ENCODE data around the gene ATG101. TPM values are rescaled to one million over a fixed set of nuclear protein-coding genes. Genes with fewer than 3 reads are reported as not detected.
A peak's percentile ranks its signal among the peaks of the same experiment; 100 is the strongest.

Gene ATG101
- total RNA-seq, 1 donor from 2014 or later = 181 TPM

DNA sequence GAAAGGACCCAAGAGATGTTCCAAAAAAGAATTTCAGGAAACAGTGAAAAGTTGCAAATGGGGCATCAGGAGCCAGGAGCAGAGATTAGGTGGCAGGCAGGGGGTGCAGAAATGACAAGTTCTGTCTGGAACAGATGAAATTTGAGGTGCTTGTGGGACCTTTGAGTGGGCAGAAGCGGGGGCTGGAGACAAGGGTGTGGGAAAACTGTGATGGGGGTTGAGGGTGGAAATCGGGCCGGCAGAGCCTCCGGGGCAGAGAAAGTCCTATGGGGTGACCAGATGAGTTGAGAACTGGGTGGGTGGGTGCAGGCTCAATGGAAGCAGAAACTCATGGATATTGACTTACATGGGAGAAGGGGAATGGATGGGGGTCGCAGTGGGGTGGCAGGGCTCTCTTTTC lies 20.1 kb upstream of the ATG101 start:
- H3K36me3 ChIP-seq (ENCODE audit: control insufficient read depth, insufficient read depth, low read length) = no peaks in the 10 kb centered on the region
- no peak overlapping the region for H3K4me3 ChIP-seq (ENCODE audit: low read depth, low read length)
- TF ChIP-seq, protein P1, sequence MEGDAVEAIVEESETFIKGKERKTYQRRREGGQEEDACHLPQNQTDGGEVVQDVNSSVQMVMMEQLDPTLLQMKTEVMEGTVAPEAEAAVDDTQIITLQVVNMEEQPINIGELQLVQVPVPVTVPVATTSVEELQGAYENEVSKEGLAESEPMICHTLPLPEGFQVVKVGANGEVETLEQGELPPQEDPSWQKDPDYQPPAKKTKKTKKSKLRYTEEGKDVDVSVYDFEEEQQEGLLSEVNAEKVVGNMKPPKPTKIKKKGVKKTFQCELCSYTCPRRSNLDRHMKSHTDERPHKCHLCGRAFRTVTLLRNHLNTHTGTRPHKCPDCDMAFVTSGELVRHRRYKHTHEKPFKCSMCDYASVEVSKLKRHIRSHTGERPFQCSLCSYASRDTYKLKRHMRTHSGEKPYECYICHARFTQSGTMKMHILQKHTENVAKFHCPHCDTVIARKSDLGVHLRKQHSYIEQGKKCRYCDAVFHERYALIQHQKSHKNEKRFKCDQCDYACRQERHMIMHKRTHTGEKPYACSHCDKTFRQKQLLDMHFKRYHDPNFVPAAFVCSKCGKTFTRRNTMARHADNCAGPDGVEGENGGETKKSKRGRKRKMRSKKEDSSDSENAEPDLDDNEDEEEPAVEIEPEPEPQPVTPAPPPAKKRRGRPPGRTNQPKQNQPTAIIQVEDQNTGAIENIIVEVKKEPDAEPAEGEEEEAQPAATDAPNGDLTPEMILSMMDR (IDR thresholded peaks at IDR 0.05; ENCODE audit: insufficient read depth, low read length, severe bottlenecking) = no peak
- no peaks in the 10 kb centered on the region for H3K27me3 ChIP-seq (ENCODE audit: control insufficient read depth, insufficient read depth, low read length)
- no peak for FAIRE-seq
- no peak for DNase-seq (ENCODE audit: low read depth)

DNA sequence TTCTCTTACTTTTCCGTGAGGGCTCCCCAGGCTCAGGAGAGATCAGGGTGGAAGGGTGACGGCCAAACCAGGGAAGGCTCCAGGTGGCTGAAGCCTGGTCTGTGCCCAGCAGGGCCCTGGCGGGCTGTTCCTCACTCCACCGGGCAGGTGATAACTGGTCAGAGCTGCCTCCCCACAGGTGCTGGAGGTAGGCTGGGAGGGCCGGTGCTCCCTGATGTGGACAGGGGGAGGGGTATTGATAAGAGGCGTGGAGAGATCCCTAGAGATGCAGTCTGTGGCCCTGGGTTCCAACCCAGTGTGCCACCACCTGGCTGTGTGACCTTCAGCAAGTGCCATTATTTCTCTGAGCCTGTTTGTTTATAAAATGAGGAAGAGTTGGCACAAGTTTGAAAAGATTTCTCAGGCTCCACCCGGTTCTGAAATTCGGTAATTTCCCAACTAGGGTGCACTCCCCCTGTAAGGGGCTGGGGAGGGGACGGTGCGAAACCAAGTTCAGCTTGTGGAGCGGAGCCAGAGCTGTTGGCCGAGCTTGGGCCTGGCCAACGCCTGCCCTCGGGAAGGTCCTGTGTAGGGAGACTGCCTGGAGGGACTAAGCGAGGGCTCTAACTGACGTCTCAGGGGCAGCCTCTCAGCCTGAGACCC lies 19.5 kb upstream of the ATG101 start:
- FAIRE-seq (no peak), DNase-seq (ENCODE audit: low read depth) (no peak)
- no peaks in the 10 kb centered on the region for H3K27me3 ChIP-seq (ENCODE audit: control insufficient read depth, insufficient read depth, low read length)
- no peaks in the 10 kb centered on the region for H3K36me3 ChIP-seq (ENCODE audit: control insufficient read depth, insufficient read depth, low read length)
- TF ChIP-seq, protein P1 (IDR thresholded peaks at IDR 0.05; ENCODE audit: insufficient read depth, low read length, severe bottlenecking) = no peak
- peak overlapping the region; percentile 38 for H3K4me3 ChIP-seq (ENCODE audit: low read depth, low read length)

DNA sequence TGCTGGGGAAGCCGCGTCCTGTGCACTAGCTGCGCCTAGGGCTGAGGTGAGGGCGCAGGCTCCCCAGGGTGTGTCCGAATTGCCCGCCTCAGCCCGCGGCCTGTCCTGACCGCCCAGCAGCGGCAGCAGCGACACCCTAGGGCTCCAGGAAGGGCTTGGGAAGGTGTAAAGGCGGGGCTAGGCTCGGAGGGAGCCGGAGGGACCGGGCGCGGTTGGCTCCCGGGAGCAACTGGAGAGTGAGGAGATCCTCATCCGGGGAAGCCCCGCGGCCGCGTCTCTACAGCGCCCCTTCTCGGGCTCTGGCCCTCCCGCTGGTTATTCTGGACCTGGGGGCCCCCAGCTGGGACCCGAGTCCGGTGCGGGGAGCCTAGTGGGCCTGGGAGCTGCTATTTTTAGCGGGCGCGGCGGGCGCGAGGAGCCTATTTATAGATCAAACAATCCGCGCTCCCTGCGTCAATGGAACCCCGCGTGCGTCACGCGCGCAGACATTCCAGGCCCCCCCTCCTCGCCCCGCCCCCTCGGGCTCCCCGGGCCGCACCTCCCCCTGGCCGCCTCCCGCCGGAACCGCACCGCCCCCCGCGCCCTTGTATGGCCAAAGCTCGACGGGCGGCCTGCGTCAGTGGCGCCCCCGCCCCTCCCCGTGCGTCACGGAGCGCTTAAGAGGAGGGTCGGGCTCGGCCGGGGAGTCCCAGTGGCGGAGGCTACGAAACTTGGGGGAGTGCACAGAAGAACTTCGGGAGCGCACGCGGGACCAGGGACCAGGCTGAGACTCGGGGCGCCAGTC lies 18.8 kb upstream of the ATG101 start, which contains the start of gene NR4A1:
TSS of gene NR4A1 (plus strand) at position 685 of the 784 bp plus-strand sequence. CDS start 2,887 bp downstream, outside the sequence.
- DNase-seq (ENCODE audit: low read depth) (peak; percentile 65), FAIRE-seq (no peak)
- H3K27me3 ChIP-seq (ENCODE audit: control insufficient read depth, insufficient read depth, low read length) = no peaks in the 10 kb centered on the region
- TF ChIP-seq, protein P1 (IDR thresholded peaks at IDR 0.05; ENCODE audit: insufficient read depth, low read length, severe bottlenecking) = peak; percentile 19
- peak within 1 kb of the TSS; percentile 38 for H3K4me3 ChIP-seq (ENCODE audit: low read depth, low read length)
- H3K36me3 ChIP-seq (ENCODE audit: control insufficient read depth, insufficient read depth, low read length) = no peaks in the 10 kb centered on the region

DNA sequence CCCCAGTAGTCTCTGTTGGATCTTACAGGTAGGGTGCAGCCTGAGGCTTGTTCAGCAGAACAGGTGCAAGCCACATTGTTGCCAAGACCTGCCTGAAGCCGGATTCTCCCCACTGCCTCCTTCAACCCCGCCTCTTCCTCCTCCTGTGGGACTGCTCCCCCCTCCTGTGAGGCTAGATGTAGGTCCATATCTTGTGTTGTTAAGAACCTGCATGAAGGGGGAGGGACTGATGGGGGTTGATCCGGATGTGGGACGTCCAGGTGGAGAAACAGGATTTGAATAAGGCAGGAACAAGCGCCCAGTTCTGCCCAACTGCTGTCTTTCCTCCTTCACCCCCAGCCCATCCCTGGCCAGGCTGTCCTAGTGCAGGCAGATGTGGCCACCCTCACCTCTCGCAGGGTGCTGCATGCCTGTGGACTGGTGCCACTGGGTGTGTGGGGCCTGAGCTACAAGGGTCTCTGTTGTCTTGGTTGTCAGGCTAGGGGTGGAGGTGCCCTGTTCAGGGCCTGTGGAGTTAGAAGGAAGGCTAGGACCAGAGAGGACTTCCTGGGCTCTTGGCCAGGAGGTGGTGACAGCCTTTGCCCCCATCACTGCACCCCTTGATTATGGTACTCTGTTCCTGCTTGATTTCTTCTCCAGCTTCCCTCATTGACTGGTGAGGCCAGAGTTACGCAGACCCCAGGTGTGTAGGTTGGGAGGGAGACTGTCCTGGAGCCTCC lies 17.2 kb upstream of the ATG101 start:
- no peak overlapping the region for H3K4me3 ChIP-seq (ENCODE audit: low read depth, low read length)
- H3K27me3 ChIP-seq (ENCODE audit: control insufficient read depth, insufficient read depth, low read length) = no peaks in the 10 kb centered on the region
- TF ChIP-seq, protein P1 (IDR thresholded peaks at IDR 0.05; ENCODE audit: insufficient read depth, low read length, severe bottlenecking) = no peak
- H3K36me3 ChIP-seq (ENCODE audit: control insufficient read depth, insufficient read depth, low read length) = no peaks in the 10 kb centered on the region
- DNase-seq (ENCODE audit: low read depth) (peak; percentile 64), FAIRE-seq (no peak)

DNA sequence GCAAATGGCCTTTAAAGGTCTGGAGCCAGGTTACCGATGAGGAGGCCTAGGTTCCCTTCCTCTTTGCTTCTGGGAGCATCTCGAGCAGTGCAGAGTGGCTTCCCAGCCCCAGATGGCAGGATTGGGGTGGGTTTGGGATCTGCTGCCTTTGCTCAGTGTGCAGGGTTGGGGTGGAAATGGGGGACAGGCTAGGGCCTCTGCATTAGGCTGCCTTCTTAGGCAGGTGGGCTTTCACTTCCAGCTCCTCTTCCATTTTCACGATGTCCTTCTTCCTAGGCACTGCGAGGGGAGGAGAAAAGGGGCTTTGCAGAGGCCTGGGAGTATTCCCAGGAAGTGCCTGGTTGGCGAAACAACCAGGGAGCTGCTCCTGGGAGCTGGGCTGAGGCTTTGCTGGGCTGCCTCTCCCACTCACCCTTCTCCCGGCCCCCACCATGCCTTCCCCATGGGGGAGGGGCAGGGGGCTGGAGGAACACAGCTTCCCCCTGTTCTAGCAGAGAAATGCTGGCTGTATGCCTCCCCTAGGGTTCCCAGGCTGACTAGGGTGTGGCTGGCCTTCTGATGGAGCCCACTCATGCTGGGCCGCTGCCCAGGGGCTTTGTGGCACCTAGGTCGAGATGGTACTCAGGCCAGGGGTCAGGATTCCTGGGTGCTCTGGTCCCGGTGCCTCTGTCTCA lies 16.1 kb upstream of the ATG101 start:
- DNase-seq (ENCODE audit: low read depth) = no peak
- no peaks in the 10 kb centered on the region for H3K27me3 ChIP-seq (ENCODE audit: control insufficient read depth, insufficient read depth, low read length)
- FAIRE-seq = no peak
- H3K4me3 ChIP-seq (ENCODE audit: low read depth, low read length) = no peak overlapping the region
- H3K36me3 ChIP-seq (ENCODE audit: control insufficient read depth, insufficient read depth, low read length) = no peaks in the 10 kb centered on the region
- TF ChIP-seq, protein P1 (IDR thresholded peaks at IDR 0.05; ENCODE audit: insufficient read depth, low read length, severe bottlenecking) = no peak

Data from bronchial epithelial cell (primary cell).